Fibroblast of lung (primary cell): ENCODE results near the gene ZNF319. TPM values are rescaled to one million over a fixed set of nuclear protein-coding genes. Genes with fewer than 3 reads are reported as not detected.

Experiments used
- DNase-seq, 2 donors: peaks; one replicate each; pipeline versions ENCODE4 v3.0.0 to v3.0.0-alpha.2; 2010; ENCODE audit warnings: low read depth in 2 of 2
- H2AFZ ChIP-seq: 2 replicates; pipeline ENCODE4 v1.5.1; 2012; ENCODE audit warnings: low read length, control low read depth, inconsistent platforms
- H3K27ac ChIP-seq: 2 replicates; pipeline ENCODE4 v1.5.1; 2011; ENCODE audit warnings: low read length, control low read depth; ENCODE audit not compliant: insufficient read depth
- H3K27me3 ChIP-seq: 2 replicates; pipeline ENCODE4 v1.5.1; 2011; ENCODE audit warnings: mild to moderate bottlenecking, low read length; ENCODE audit not compliant: control insufficient read depth, insufficient read depth
- H3K36me3 ChIP-seq: 2 replicates; pipeline ENCODE4 v1.5.1; 2011; ENCODE audit warnings: low read length; ENCODE audit not compliant: control insufficient read depth, insufficient read depth
- H3K4me1 ChIP-seq: 2 replicates; pipeline ENCODE4 v1.5.1; 2011; ENCODE audit warnings: low read length; ENCODE audit not compliant: control insufficient read depth, insufficient read depth; ENCODE audit errors: extremely low read depth
- H3K4me2 ChIP-seq: 2 replicates; pipeline ENCODE4 v1.5.1; 2011; ENCODE audit warnings: low read length, control low read depth; ENCODE audit not compliant: insufficient read depth; ENCODE audit errors: extremely low read depth
- H3K4me3 ChIP-seq, 4 experiments: fragments of 200-600 bp in 1 of 4; sonication (generic) in 1 of 4; replicated peaks in 1 of 4; 2 replicates each; pipeline ENCODE4 v1.5.1; 2011 to 2016; ENCODE audit warnings: low read length in 4 of 4, low read depth in 3 of 4, mild to moderate bottlenecking in 3 of 4, control low read depth in 2 of 4, inconsistent platforms in 1 of 4, mixed read lengths in 1 of 4; ENCODE audit not compliant: insufficient read depth in 1 of 4; ENCODE audit errors: control extremely low read depth in 1 of 4
- H3K79me2 ChIP-seq: 2 replicates; pipeline ENCODE4 v1.5.1; 2012; ENCODE audit warnings: mild to moderate bottlenecking, low read length, inconsistent platforms; ENCODE audit not compliant: control insufficient read depth, insufficient read depth
- H3K9ac ChIP-seq: 2 replicates; pipeline ENCODE4 v1.5.1; 2011; ENCODE audit warnings: mild to moderate bottlenecking, low read length, control low read depth; ENCODE audit not compliant: insufficient read depth
- H3K9me3 ChIP-seq: 2 replicates; pipeline ENCODE4 v1.5.1; 2012; ENCODE audit warnings: low read depth, low read length; ENCODE audit not compliant: control insufficient read depth, insufficient read depth
- H4K20me1 ChIP-seq: 2 replicates; pipeline ENCODE4 v1.5.1; 2011; ENCODE audit warnings: low read length; ENCODE audit not compliant: control insufficient read depth, insufficient read depth; ENCODE audit errors: extremely low read depth
- EZH2 ChIP-seq: IDR thresholded peaks from 2 replicates; pipeline ENCODE4 v1.5.1; 2012; ENCODE audit warnings: low read length, control low read depth, mild to moderate bottlenecking; ENCODE audit errors: missing control alignments
- polyA plus RNA-seq, 2 donors: library from polyadenylated mRNA; depleted of rRNA in 1 of 2; stranded (reverse) in 1 of 2; unstranded in 1 of 2; fragments of >200 nt; gene quantifications; 2 replicates each; pipeline ENCODE4 v1.2.1, GENCODE V29; 2011 to 2012; ENCODE audit warnings: missing spikeins in 1 of 2
- total RNA-seq: library from RNA; depleted of rRNA; stranded (reverse); fragments of >200 nt; gene quantifications from 2 replicates; pipeline ENCODE4 v1.2.1, GENCODE V29; 2014
- TF ChIP-seq, protein P1 (sequence below), 2 donors: IDR thresholded peaks in 1 of 2; conservative IDR thresholded peaks in 1 of 2; 1 replicate in 1 of 2; 2 replicates in 1 of 2; pipeline ENCODE4 v1.5.1; 2011 to 2012; ENCODE audit warnings: low read length in 2 of 2, control low read depth in 1 of 2, inconsistent platforms in 1 of 2, low read depth in 1 of 2, mild to moderate bottlenecking in 1 of 2

Gene ZNF319
- total and polyA plus RNA-seq, 2 donors (not counting 1 experiment from before 2014, with no cell fraction given), result 2.6 to 4.1 TPM

DNA sequence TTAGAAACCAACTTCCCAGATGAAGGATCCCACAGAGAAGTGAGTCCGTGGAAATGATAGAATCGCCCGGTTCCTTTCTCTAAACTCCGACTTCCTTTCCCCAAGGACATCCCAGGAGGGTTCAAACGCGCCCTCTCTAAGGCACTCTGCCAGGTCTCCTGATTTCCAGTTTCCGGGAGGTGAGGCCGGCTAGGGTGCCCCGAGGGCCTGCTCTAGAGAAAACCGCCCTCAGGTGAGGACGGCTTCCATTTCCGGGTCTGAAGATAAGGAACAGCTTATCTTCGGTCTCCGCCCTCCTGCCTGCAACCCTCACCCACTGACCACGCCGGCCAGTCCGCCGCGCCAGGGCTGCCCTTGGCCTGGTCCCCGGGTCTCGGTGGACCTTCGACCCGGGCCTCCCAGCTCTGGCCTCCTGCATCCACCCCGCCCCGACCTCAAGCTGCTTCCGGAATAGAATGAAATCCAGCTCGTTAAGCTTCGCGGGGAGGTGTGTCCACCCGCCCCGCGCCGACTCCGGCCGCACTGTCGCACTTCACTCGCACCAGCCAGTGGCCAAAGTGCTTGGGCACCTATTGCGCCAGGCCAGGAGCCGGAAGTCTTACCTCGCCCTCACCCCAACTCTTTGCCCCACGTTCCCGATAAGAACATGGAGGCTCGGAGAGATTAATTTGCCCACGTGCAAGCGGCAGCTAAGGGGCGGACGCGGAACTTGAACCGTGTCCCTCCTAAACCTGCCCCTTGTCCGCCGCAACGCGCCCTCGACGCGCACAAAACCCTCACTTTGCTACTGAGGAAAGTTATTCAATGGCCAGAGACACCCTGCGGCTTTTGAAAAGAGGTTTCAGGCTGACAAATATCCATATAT is 24.2 kb upstream of the ZNF319 start:
- H3K79me2 ChIP-seq, result no peaks in the 10 kb centered on the region
- peak in 1 of 2 donors; percentile 7 for DNase-seq
- H3K4me3 ChIP-seq, result peak overlapping the region; percentile 39 to 66 (median 51)
- H3K27me3 ChIP-seq, result peaks cover 8% of the 10 kb centered on the region
- H3K4me1 ChIP-seq, result peaks cover 16% of the 10 kb centered on the region
- no peaks in the 10 kb centered on the region for H3K36me3 ChIP-seq
- no peaks in the 10 kb centered on the region for H4K20me1 ChIP-seq
- H3K4me2 ChIP-seq, result peak overlapping the region; percentile 83
- TF ChIP-seq EZH2, result peak; percentile 40
- TF ChIP-seq, protein P1, sequence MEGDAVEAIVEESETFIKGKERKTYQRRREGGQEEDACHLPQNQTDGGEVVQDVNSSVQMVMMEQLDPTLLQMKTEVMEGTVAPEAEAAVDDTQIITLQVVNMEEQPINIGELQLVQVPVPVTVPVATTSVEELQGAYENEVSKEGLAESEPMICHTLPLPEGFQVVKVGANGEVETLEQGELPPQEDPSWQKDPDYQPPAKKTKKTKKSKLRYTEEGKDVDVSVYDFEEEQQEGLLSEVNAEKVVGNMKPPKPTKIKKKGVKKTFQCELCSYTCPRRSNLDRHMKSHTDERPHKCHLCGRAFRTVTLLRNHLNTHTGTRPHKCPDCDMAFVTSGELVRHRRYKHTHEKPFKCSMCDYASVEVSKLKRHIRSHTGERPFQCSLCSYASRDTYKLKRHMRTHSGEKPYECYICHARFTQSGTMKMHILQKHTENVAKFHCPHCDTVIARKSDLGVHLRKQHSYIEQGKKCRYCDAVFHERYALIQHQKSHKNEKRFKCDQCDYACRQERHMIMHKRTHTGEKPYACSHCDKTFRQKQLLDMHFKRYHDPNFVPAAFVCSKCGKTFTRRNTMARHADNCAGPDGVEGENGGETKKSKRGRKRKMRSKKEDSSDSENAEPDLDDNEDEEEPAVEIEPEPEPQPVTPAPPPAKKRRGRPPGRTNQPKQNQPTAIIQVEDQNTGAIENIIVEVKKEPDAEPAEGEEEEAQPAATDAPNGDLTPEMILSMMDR (conservative IDR thresholded peaks at IDR 0.05 in 1 of 2, IDR thresholded peaks at IDR 0.05 in 1 of 2; ENCODE audit: low read depth in 1 of 2, low read length in 2 of 2), result no peak
- no peak overlapping the region for H3K27ac ChIP-seq
- H3K9ac ChIP-seq, result no peak overlapping the region
- H3K9me3 ChIP-seq, result no peaks in the 10 kb centered on the region
- H2AFZ ChIP-seq, result peak overlapping the region; percentile 34

DNA sequence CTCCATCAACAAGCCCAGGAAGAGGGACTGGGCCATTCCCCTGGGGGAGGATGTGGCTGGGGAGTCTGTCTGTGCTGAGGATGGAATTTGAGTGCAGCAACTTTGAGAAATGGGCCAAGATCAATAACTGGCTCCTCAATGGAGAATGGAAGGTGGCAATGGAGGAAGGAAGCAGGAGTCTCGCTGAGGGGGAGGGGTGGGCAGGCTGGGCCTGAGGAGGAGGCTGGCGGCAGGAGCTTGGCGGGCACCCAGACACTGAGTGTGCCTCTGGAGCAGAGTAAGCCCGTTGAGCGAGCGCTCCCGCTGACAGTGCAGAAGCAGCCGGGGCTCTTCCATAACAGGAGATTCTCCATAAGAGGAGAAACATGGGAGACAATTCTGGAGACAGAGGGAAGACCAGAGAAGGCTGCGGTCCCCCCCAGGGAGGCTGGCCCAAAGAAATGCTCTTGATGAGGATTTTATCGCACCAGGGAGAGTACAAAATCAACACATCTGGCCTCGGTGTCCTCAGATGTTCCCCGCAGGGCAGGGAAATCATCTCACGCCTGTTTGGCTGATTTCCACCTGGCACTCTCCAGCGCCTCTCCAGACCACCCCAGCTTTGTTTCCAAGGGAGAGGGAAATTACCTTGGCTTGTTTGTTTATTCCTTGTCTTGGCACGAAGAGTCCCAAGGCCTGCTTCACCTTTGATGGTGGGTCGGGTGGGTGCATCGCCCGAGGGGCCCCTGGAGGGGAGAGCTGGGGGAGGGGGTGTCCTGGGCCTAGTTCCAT is 22.3 kb upstream of the ZNF319 start:
- Histone ChIP-seq H2AFZ (no peak overlapping the region), H3K4me3 (peak overlapping the region in 1 of 4 experiments; percentile 33), H3K79me2 (no peaks in the 10 kb centered on the region), H3K4me2 (peak overlapping the region; percentile 68), H3K27me3 (peaks cover 8% of the 10 kb centered on the region), H3K9ac (no peak overlapping the region), H3K36me3 (no peaks in the 10 kb centered on the region), H3K27ac (peak overlapping the region; percentile 37), H3K9me3 (no peaks in the 10 kb centered on the region), H4K20me1 (no peaks in the 10 kb centered on the region), H3K4me1 (peaks cover 16% of the 10 kb centered on the region)
- peak; percentile 73 to 77 for DNase-seq
- TF ChIP-seq, protein P1 (conservative IDR thresholded peaks at IDR 0.05 in 1 of 2, IDR thresholded peaks at IDR 0.05 in 1 of 2; ENCODE audit: low read depth in 1 of 2, low read length in 2 of 2), result no peak
- no peak for TF ChIP-seq EZH2
